Epithelial cell of esophagus (primary cell): ENCODE data around the gene FGF9.

Experiments
- DNase-seq: peaks from one replicate; pipeline ENCODE4 v3.0.0; 2010; ENCODE audit warnings: low read depth
- H3K4me3 ChIP-seq: 2 replicates; pipeline ENCODE4 v1.5.1; 2011; ENCODE audit warnings: mild to moderate bottlenecking, low read length, control low read depth
- TF ChIP-seq, protein P1 (sequence below): IDR thresholded peaks from 2 replicates; pipeline ENCODE4 v1.5.1; 2011; ENCODE audit warnings: low read depth, mild to moderate bottlenecking, low read length, control low read depth, inconsistent platforms; ENCODE audit not compliant: insufficient read depth; ENCODE audit errors: missing control alignments

FGF9 gene

DNA sequence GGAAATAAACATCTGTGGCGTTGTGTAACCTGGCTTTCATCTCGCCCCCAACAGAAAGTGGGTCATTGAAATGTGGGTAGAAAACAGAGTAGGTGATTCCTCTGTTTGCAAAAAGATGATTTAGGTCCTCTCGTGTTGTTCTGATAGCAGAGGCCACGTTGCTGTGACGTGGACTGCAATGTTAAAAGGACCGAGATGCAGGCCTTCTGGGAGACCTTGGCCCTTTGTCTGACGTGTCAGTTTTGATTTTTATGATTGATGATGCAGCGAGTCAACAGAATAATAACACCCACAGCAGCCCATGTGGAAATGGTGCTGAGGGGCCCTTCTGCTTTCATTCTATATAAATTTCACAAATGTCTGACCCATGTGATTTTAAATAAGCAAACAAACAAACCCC, 68.9 kb downstream of the FGF9 start:
- no peak overlapping the region for H3K4me3 ChIP-seq
- no peak for DNase-seq
- TF ChIP-seq, protein P1, sequence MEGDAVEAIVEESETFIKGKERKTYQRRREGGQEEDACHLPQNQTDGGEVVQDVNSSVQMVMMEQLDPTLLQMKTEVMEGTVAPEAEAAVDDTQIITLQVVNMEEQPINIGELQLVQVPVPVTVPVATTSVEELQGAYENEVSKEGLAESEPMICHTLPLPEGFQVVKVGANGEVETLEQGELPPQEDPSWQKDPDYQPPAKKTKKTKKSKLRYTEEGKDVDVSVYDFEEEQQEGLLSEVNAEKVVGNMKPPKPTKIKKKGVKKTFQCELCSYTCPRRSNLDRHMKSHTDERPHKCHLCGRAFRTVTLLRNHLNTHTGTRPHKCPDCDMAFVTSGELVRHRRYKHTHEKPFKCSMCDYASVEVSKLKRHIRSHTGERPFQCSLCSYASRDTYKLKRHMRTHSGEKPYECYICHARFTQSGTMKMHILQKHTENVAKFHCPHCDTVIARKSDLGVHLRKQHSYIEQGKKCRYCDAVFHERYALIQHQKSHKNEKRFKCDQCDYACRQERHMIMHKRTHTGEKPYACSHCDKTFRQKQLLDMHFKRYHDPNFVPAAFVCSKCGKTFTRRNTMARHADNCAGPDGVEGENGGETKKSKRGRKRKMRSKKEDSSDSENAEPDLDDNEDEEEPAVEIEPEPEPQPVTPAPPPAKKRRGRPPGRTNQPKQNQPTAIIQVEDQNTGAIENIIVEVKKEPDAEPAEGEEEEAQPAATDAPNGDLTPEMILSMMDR: no peak

DNA sequence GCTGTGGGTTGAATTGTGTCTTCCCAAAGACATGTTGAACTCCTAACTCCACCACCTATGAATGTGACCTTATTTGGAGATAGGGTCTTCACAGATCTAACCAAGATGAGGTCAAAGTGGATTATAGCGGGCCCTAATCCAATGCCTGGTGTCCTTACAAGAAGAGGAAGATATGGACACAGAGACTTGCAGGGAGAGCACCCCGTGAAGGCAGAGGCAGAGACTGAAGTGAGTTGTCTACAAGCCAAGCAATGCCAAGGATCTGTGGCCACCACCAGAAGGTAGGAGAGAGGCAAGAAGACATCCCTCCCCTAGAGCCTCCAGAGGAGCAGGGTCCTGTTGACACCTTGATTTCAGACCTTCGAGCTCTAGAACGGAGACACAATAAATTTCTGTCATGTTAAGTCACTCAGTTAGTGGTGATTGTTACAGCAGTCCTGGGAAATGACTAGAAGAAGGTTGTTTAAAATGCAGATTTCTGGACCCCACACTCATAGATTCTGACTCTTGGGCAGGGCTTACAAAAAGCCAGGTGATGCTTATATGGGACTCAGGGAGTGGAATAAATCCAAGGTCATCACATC, 70.6 kb downstream of the FGF9 start:
- no peak for DNase-seq
- TF ChIP-seq, protein P1: no peak
- no peak overlapping the region for H3K4me3 ChIP-seq

DNA sequence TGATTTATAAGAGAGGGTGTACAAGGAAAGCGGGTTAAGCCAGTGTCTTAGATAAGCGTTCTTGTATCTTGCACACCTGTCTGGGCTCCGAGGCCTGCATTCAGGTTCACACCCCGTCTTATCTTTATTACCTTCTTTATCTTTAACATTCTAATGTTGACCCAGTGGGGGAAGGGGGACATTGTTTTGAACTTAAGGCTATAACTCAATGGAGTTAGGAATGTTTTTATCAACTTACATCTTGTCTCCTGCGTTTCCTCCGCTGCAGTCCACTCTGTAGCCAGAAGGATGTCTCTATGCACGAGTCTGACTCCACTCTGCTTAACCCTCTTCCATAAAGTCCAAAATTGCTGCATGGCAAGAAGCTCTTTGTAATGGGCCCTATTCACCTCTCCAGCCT, 71.2 kb downstream of the FGF9 start:
- no peak overlapping the region for H3K4me3 ChIP-seq
- TF ChIP-seq, protein P1: no peak

DNA sequence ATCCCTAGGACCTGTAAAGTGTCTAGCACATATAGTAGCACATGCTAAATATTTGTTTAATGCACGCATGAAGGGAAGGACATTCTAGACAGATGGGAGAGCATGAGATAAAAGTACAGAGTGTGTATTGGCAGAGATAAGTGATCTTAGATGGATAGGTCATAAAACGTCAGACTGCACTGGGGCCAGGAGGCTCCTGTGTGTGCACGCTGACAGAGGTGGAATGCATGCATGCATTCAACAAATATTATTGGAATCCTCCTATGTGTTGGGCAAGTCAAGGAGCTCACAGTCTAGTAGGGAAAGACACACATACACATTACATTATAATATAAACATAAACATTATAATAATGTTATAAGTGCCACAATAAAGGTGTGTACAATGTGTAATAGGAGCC, 73.3 kb downstream of the FGF9 start:
- no peak overlapping the region for H3K4me3 ChIP-seq
- DNase-seq: no peak
- TF ChIP-seq, protein P1: no peak

More for the DNA sequence above, 71.2 kb downstream of the FGF9 start:
- no peak for DNase-seq

DNA sequence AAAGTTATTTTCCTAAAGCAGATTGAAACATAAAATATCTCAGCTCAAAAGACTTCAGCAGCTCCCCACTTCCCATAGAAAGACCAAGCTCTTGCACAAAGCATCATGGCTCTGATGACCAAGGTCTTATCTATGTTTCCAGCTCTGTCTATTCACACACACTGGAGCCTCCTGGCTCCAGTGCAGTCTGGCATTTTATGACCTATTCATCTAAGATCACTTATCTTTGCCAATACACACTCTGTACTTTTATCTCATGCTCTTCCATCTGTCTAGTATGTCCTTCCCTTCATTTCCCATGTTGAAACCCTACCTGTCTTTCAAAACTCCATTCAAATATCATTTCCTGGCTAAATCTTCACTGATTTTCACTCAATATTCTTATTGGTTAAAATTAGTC, 74.4 kb downstream of the FGF9 start:
- DNase-seq: no peak
- no peak overlapping the region for H3K4me3 ChIP-seq
- TF ChIP-seq, protein P1: no peak

DNA sequence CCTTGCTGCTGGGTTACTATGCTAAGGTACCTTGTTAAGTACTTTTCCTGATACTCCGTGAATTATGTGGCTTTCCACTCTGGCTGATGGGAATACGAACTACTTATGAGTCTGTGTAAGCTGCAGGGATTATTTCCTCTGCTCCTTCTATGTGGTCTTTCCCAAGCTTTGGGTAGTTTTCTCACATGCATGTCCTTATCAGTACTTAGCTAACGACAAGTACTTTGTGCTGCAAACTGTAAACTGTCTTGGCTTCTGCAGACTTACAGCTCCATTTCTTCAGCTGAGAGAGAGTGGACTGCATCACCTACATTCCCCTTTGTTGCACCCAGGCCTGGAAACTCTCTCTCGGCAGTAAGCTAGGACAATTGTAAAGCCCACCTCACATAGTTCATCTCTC, 76.6 kb downstream of the FGF9 start:
- TF ChIP-seq, protein P1: no peak
- no peak overlapping the region for H3K4me3 ChIP-seq
- no peak for DNase-seq

DNA sequence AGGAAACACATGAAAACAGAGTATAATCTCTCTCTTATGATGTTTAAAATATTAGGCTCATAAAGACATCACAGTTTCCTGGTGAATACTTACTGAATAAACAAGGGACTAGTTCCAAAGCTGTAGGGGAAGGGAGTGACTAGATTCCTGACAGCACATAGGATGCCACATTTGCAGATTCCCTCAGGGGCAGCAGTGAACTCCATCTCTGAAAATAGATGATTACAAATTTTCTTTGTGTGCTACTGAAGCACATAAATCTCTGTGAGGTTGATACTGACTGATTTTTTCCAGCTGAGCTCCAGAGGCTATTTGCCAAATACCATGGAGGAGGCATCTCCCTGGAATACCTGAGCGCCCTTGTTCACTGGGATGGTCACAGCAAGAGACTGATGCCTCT, 77.3 kb downstream of the FGF9 start:
- H3K4me3 ChIP-seq: no peak overlapping the region
- TF ChIP-seq, protein P1: no peak
- no peak for DNase-seq
